Activated CD8-positive, alpha-beta memory T cell treated with anti-CD3 and anti-CD28 coated beads, Interleukin-2, amount 50 U/mL, for 1 hour (primary cell): ENCODE measurements around the gene TPM1.

Experiments used
- DNase-seq: peaks from one replicate; pipeline ENCODE4 v3.0.0-alpha.2; 2020; ENCODE audit errors: extremely low read depth

TPM1 gene

DNA sequence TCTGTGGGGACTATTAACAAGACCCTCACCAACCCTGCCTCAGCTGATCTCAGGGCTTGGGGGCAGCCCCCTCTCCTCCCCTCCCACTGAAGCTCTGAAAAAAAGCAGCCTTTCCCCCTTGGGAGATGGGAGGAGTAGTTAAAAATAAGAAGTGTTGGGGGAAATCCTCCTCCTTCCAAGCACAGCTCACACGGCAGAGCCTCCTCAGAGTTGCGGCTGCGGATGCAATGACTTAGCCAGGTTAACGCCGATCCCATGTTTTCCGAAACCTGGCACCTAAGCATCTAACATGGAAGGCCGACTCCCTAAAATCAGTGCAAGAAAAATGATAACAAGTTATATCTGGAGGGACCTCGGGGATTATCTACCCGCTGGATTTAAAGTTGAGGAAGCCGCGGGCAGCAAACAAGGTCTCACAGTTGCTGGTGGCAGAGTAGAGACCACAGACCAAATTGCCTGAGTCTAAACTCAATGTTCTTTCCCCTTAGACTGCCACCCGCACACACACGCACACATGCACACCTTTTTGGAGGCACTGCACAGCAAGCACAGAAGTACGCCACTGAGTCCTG lies 1.1 kb upstream of the TPM1 start:
- no peak for DNase-seq

DNA sequence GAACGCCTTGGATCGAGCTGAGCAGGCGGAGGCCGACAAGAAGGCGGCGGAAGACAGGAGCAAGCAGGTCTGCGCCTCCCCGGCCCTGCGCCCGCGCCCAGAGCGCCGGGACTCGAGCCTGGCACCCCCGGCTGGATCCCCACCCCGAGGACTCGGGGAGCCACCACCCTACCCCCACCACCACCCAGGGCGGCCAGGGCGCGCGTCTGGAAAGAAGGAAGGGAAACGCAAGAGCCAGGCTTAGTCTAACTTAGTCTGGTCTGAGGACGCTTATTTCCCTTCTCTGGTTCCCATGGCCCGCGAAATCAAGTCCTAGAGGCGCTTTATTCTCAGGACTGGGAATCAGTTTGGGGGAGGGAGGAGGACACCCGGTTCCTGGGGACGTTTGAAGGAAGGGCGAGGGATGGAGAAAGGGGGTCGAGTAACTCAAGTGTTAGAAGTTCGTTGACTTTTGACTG lies 359 bp downstream of the TPM1 start:
- DNase-seq, result no peak

DNA sequence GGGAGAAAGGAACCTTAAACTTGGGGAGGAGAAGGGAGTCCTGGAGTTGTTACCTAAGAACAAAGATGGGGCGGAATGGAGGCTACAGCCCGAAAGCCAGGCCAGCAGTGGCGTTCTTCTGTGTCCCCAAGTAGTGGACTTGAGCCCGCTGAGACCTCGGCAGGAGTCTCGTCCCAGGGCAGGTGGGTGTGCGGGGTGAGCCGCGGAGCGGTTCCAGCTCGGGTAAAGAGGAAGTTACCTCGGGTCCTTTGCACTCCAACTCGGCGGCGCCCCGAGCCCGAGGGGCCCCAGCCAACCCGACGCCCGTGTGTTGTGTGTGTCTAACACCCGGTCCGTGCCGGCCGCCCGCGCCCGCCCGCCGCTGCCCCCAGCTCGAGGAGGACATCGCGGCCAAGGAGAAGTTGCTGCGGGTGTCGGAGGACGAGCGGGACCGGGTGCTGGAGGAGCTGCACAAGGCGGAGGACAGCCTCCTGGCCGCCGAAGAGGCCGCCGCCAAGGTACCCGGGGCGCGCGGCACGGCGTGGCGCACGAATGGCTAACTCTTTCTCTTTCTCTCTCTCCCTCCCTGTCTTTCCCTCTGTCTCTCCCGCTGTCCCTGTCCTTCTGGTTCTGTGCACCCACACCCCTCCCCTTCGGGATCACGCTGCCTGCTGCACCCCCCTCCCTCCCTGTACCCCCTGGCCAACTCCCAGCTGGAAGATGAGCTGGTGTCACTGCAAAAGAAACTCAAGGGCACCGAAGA lies 959 bp downstream of the TPM1 start:
- no peak for DNase-seq

DNA sequence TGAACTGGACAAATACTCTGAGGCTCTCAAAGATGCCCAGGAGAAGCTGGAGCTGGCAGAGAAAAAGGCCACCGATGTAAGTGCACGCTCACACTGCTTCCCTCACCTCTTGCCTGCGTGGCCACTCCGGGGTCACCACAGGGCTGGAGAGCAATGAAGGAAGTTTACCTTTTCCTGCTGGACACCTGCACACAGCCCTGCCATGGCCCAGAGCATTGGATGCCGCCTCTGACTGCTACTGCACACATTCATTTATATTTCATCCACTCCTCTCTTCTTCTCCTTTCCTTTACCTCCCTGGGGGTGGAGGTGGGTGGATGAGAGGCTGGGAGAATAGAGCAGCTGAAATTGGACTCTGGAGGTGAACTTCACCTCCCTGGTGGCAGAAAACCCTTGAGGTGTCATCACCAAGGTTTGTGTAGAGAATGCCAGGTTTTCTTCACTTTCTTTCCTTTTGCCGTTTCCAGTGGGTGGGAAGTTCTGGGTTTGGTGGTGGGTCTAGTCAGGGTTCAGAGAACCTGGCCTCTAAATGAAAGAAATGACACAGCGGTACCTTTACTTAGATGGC lies 1.6 kb downstream of the TPM1 start:
- DNase-seq, result no peak

DNA sequence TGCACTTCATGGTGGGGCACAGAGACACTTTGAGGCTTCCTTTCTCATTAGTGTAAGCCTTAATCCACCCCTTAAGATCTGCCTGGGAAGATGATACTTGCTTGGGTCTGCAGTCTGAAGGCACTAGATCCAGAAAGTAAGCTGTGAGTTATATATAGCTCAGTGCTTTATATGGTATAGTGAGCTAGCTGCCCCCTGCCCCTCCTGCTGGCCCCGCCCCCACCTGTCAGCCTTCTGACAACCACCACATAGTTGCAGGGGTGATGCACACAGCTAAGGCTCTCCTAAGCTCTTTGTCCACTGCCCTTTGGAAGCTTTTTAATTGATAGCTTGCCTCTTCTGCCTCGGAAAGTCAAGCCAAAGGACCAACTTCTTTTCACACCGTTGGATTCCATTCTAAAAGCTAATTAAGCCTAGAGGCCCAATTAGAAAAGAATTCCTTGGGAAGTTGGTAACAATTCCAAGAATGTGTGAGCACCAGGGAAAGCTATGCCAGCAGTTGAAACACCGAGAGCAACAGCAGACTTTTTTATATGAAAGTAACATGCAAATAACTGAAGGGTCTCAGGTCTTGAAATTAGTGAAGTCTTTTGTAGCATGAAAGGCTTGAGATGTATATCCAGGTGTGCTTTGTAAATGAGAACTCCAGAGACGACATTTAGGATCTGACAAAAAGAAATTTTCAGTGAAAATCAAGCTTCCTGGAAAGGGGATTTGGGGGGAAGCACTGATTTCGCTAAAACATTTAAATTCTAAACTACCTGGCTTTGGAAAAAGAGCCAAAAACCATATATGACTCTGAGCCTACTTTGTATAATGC lies 2.3 kb downstream of the TPM1 start:
- no peak for DNase-seq

DNA sequence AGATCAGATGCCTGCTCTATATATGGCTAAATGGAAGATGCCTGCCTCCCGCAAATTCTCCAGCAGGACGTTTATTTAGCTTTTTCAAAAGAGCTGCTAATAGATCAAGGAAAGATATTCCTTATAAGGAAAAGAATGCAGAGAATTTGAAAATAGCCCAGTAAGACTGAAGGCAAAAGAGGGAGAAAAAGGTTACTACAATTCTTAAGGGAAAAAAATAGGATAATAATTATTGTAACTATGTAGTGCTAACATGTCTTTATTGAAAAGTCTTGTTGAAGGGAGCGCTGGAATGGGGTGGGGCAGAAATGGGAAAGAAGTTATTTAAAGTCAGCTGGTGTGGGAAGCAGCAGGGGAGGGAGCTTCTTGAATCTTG lies 2.9 kb downstream of the TPM1 start:
- DNase-seq, result no peak

DNA sequence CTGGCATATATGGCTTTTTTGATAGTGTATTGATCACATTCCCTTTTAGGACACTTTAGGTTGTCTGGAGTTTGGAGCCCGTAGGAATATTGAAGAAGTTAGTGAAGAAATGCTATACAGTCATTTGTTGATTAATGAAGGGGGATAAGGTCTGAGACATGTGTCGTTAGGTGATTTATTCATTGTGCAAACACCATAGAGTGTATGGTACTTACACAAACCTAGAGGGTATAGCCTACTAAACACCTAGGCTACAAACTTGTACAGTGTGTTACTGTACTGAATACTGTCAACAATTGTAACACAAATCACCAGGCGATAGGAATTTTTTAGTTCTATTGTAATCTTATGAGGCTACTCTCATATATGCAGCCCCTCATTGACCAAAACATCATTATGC lies 3.3 kb downstream of the TPM1 start:
- DNase-seq, result no peak

DNA sequence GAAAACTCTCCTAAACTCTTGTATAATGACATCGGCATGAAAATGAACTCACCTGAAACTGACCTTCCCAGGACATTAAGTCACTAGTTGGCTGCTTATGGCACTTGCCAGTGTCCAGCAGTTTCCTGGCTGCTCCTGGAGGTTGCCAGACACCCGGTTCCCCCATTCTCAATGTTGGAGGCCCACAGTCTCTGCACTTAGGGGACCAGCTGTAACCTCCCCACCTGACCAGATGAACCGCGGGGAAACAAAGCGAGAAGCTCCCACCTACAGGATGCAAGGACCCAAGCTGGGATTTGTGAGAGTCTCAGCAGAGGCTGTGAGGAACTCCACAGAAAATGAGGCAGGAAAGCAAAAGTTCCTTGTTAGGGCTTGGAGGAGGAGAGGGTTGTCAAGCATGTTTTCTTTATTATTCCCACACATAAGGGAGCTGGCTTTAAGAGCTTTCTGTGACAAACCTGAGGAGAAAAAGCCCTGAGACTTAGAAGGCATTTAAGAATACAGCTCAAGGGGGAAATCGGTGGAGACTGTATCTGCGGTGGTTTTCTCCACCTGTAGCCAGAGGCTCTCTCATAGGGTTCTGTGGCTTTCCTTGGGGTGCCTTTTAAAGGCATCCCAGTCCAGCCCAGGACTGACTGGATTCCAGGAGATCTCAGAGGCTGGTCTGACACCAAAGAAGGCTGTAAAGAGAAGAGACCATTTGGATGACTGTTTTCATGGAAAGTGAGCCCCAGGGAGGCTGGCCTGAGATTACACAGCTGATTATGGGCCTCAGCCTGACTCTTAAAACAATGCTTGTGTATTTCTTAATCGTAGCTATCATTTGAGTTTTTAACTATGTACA lies 4.6 kb downstream of the TPM1 start:
- no peak for DNase-seq

DNA sequence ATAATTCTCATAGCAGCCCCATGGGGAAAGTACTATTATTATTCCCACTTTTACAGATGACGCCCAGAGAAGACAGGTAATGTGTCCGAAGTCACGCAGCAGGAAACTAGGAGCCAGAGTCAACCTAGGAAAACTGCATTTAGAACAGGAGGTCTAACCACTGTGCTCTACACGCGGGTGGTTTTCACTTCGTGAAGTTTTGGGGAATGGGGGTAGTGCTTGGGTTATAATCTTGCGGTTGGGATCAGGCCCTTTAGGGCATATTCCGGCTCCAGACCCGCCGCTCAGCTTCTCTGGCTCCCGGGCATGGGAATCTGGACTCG lies 5.2 kb downstream of the TPM1 start:
- no peak for DNase-seq

DNA sequence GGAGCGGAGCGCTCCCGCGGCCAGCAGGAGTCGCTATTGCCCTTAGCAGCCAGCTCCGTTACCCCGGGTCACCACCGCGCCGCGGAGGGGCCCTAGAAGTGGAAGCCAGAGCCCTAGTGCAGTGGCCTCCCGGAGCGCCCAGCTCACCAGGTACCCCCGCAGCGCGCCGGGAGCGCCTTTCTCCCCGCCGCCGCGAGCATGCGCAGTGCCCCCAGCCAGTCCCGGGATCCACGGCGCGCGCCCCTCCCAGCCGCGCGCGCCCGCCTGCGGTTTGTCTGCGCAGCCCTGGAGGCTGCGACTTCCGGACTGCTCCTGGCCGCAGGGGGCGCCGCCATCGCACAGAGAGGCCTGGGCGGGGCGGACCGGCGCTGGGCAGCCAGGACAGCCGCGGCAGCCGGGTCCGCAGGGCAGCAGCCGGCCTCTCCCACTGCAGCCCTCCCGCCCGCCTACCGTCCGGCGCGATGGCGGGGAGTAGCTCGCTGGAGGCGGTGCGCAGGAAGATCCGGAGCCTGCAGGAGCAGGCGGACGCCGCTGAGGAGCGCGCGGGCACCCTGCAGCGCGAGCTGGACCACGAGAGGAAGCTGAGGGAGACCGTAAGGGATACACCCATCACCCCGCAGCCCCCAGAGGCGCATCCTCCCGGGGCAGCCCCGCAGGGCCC lies 5.7 kb downstream of the TPM1 start:
- DNase-seq, result peak; percentile 61

DNA sequence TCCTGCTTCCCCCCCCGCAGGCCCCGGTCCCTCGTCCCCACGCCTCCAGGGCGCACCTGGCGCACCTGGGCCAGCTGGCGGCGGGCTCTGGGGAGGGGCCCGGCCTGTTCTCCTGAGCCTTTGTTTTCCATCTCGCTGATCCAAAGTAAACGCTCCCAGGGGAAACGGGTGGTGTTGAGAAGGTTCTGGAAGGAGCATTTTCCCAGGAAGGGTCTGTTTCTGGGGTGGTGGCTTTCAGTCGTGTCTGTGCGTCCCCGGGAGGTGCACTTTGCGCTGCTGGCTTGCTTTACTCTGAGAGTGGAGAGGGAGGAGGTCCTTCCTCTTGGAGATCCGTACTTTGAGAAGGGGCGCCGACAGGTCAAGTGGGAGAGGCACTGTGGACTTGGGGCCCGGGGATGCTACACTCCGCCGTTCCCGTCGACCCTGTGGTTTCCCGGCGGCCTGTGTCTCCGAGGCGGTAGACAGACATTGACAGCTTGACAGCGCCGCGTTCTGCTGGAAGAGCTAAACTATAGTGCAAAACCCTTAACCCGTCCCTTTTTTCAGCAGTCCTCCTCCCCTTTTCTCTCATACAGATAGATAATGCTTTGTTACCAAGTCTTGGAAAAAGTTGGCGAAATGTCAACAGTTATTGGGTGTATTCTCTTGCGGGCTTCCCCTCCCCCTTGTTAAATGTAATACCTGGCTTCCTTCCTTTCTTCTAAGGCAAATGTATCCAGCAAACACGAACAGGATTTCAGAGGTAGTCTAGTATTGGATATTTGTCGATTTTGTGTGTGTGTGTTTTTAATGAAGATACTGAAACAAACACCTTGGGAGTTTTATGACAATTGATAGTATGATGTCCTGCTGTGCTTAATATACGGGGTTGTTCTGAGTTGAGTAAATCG lies 6.5 kb downstream of the TPM1 start:
- peak; percentile 4 for DNase-seq

DNA sequence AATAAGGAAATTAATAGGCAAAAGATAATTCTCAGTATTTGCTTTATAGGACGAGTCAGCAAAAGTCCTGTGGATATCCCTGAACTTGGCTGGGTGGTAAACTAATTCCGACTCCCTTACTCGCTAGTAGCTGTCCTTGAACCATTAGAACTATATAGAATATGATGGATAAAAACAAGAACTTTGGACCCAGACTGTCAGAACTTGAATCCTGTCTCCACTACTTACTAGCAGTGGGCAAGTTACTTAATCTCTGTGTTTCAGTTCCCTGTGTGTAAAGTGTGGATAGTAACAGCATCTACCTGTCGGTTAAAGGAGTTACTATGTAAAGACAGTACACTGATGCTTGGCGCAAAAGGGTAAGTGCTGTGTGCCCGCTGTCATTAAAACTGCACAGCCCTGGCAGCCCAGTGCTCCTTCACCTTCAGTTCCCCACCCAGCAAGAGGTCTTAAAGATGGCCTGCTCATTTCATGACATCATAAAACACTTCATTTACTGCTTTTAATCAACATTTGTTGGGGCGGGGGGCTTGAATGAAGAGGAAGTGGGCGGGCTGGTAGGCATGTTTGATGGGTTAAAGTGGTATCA lies 7.3 kb downstream of the TPM1 start:
- DNase-seq, result no peak

DNA sequence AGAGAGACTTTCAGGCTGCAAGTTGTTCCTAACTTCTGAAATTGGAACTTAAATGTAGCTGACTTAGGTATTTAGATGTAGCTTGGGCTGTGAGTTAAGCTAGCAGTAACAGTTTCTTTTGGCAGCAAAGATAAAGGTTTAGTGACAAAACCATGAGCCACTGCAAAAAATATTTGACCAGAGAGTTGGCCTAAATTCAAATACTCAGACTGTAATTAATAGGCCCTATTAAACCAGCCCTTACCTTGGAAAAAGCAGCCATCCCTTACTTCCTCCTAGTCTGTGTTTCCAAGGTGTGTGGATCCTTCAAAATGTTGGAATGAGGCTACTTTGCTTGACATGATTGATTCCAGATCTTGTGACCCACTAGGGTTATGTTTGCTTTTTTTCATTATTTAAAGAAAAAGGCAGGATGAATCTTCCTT lies 8.2 kb downstream of the TPM1 start:
- no peak for DNase-seq

DNA sequence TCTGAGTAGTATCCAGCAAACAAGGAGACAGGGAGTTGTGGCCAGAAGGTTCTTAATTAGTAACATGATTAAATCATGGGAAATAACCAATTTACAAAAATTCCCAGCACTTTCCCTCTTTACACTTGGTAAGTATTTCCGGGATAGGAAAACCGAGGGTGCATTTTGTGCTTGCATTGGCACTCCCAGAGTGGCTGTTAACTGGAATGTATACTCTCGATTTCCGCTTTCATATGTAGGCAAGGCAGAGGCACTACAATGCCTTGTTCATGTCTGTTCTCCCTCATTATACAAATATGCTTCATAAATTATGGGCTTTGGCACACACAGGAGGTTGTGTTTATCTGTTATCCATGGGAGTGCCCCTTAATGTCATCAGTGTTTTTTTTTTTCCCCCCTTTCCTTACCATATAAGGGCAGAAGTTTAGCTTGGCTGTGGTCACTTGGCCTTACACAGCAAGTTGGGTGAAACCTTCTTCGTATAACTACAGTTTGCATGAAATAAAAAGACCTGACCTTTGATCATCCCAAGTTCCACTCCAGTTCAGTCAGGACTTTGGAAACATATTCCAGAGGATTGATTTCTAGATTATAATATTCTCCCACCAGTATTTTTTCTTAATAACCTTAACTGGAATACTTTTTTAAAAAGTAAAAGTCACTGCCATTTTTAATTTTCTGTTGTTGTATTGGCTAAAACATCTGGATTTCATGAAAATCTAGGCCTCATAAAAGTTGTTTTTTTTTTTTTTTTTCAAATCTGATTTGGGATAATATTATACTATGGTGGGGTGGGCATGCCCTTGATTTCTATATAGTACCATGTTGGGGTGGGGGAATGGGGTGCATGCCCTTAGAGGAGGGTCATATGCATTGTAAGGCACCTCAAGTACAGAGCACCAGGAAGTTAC lies 8.9 kb downstream of the TPM1 start:
- DNase-seq, result no peak

DNA sequence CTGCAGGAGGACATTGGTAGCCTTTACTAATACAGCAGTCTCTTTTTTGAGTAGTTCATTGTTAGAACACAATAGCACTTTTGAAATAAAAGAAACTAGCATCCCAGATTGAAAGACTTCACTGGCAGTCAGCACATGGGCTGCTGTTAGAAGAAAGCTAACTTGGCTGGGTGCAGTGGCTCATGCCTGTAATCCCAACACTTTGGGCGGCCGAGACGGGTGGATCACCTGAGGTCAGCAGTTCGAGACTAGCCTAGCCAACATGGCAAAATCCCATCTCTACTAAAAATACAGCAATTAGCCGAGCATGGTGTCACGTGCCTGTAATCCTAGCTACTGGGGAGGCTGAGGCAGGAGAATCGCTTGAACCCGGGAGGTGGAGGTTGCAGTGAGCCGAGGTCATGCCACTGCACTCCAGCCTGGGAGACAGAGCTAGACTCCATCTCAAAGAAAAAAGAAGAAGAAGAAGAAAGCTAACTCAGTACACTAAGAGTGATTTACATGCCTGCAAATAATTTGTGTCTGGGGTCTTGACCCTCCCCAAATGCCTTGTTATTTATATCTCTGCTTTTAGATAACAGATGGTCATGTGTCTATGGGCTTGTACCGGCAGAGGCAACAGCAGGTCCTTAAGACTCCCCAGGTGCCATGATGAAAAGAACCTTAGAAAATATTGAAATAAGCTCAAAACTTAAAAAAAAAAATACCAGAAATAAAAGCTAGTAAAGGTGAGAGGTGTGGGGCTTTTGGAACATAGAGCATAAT lies 9.7 kb downstream of the TPM1 start:
- DNase-seq, result no peak

DNA sequence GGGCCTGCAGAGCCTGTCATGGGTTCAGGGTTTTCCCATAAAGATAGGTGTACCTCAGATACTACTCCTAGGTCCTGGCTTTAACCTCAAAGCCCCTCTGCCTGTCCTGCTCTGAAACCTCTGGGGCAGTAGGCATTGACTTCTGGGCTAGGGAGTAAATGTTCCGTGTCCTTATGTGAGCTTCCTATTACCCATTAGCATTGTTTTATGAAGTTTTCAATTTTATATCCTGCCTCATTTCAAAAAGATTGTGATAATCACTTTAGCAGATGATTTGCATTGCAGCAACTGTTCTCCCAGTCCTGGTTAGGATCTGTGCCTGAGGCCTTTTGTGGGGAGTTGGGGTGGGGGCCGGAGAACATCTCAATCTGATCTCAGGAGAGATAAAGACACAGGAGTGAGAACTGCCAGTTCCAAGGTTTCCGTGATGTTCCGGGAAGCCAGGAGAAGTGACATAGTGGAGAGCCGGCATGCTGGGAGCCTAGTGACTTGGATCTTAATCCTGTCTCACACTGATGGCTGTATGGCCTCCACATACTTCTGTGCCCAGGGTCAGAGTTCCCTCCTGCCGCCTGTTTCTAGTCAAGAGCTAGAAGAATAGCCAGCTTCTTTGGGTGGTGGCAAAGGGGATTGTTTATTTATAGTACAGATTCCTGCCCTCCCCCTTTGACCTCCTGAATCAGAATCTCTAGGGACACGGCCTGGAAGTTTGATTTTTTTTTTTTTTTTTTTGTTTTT lies 10.6 kb downstream of the TPM1 start:
- no peak for DNase-seq

DNA sequence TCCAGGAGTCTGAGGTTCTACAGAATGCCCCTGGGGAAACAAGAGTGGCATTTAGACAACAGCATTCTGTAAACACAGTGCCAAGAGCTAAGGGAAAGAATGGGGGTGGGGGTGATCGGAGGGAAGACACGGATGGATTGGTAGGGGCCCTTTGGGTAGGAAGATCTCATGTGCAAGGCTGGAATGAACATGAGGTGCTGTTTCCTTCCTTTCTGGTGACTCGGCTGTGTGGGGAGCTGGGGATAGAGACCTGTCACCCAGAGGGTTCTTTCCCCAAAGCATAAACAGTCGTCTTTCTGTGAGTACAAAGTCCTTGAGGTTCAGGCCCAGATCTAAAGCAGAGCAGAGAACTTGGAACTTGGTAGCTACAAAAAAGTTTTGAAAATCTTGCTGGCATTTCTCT lies 11.7 kb downstream of the TPM1 start:
- DNase-seq, result no peak
